Mesenchymal stem cell (in vitro differentiated cells and primary cell): ENCODE measurements around the gene IFI27L2.
"Not testable (repeated sequence)": the region's sequence is repeated elsewhere in the genome, so short reads cannot be mapped to it uniquely, and the experiment has no call there.

Source experiments
- DNase-seq: peaks from one replicate; pipeline ENCODE4 v3.0.0-alpha.2; 2013
- H2AFZ ChIP-seq: one replicate; pipeline ENCODE4 v1.6.1; 2013; ENCODE audit warnings: low read depth, mild to moderate bottlenecking, control low read depth, inconsistent platforms, low read length, moderate library complexity
- H2AK5ac ChIP-seq: 2 replicates; pipeline ENCODE4 v1.6.1; 2013; ENCODE audit warnings: low read length, moderate library complexity, mild to moderate bottlenecking, inconsistent platforms; ENCODE audit not compliant: severe bottlenecking
- H2BK120ac ChIP-seq: one replicate; pipeline ENCODE4 v1.6.1; 2013; ENCODE audit warnings: low read depth, mild to moderate bottlenecking, inconsistent platforms, low read length, moderate library complexity
- H2BK12ac ChIP-seq, 2 experiments: one replicate each; pipeline ENCODE4 v1.6.1; 2013; ENCODE audit warnings: inconsistent platforms in 2 of 2, low read length in 2 of 2, mild to moderate bottlenecking in 2 of 2, moderate library complexity in 2 of 2, control low read depth in 1 of 2
- H2BK15ac ChIP-seq: one replicate; pipeline ENCODE4 v1.6.1; 2013; ENCODE audit warnings: mild to moderate bottlenecking, low read depth, inconsistent platforms; ENCODE audit not compliant: poor library complexity, severe bottlenecking
- H2BK5ac ChIP-seq: 2 replicates; pipeline ENCODE4 v1.6.1; 2013; ENCODE audit warnings: low read depth, mild to moderate bottlenecking, low read length, control low read depth, inconsistent platforms; ENCODE audit not compliant: poor library complexity, severe bottlenecking
- H3K14ac ChIP-seq, 2 experiments: one replicate each; pipeline ENCODE4 v1.6.1; 2013; ENCODE audit warnings: inconsistent platforms in 2 of 2, low read length in 2 of 2, control low read depth in 1 of 2, mild to moderate bottlenecking in 1 of 2, moderate library complexity in 1 of 2
- H3K18ac ChIP-seq, 2 experiments: one replicate each; pipeline ENCODE4 v1.6.1; 2013; ENCODE audit warnings: inconsistent platforms in 2 of 2, low read length in 2 of 2, control low read depth in 1 of 2, low read depth in 1 of 2, mild to moderate bottlenecking in 1 of 2
- H3K23ac ChIP-seq, 2 experiments: one replicate each; pipeline ENCODE4 v1.6.1; 2013; ENCODE audit warnings: inconsistent platforms in 2 of 2, low read length in 2 of 2, mild to moderate bottlenecking in 2 of 2, moderate library complexity in 2 of 2, control low read depth in 1 of 2
- H3K27ac ChIP-seq: 2 replicates; pipeline ENCODE4 v1.5.1; 2013; ENCODE audit warnings: mild to moderate bottlenecking, moderate library complexity, low read length, control low read depth, inconsistent platforms; ENCODE audit not compliant: poor library complexity, severe bottlenecking
- H3K27me3 ChIP-seq, 2 experiments: 2 replicates each; pipeline versions ENCODE4 v1.6.1 to v1.7.0; 2013; ENCODE audit warnings: low read length in 2 of 2, mild to moderate bottlenecking in 2 of 2, moderate library complexity in 2 of 2, control low read depth in 1 of 2, inconsistent platforms in 1 of 2; ENCODE audit not compliant: control insufficient read depth in 1 of 2, insufficient read depth in 1 of 2
- H3K36me3 ChIP-seq, 2 experiments: 2 replicates each; pipeline versions ENCODE4 v1.6.1 to v1.7.0; 2013; ENCODE audit warnings: low read length in 2 of 2, control low read depth in 1 of 2, inconsistent platforms in 1 of 2, low read depth in 1 of 2, mild to moderate bottlenecking in 1 of 2; ENCODE audit not compliant: insufficient read depth in 2 of 2, control insufficient read depth in 1 of 2
- H3K4ac ChIP-seq, 2 experiments: one replicate each; pipeline ENCODE4 v1.6.1; 2013; ENCODE audit warnings: inconsistent platforms in 2 of 2, low read length in 2 of 2, mild to moderate bottlenecking in 2 of 2, moderate library complexity in 2 of 2, control low read depth in 1 of 2, low read depth in 1 of 2
- H3K4me1 ChIP-seq: 2 replicates; pipeline ENCODE4 v1.6.1; 2013; ENCODE audit warnings: low read depth, low read length, control low read depth; ENCODE audit not compliant: control insufficient read depth, insufficient read depth
- H3K4me2 ChIP-seq: 2 replicates; pipeline ENCODE4 v1.6.1; 2013; ENCODE audit warnings: low read length, mild to moderate bottlenecking, inconsistent platforms; ENCODE audit not compliant: poor library complexity, severe bottlenecking
- H3K4me3 ChIP-seq, 2 experiments: 2 replicates each; pipeline versions ENCODE4 v1.5.1 to v1.7.0; 2013; ENCODE audit warnings: low read length in 2 of 2, mild to moderate bottlenecking in 2 of 2, control low read depth in 1 of 2, low read depth in 1 of 2; ENCODE audit not compliant: insufficient read depth in 1 of 2
- H3K79me1 ChIP-seq: replicated peaks from 2 replicates; pipeline ENCODE4 v1.6.1; 2013; ENCODE audit warnings: mild to moderate bottlenecking, control low read depth, low read length, inconsistent platforms; ENCODE audit not compliant: poor library complexity, severe bottlenecking
- H3K9ac ChIP-seq: 2 replicates; pipeline ENCODE4 v1.7.0; 2013; ENCODE audit warnings: mild to moderate bottlenecking, low read length, moderate library complexity
- H3K9me3 ChIP-seq: 2 replicates; pipeline ENCODE4 v1.7.0; 2013; ENCODE audit warnings: mild to moderate bottlenecking, low read length; ENCODE audit not compliant: control insufficient read depth
- H4K8ac ChIP-seq: one replicate; pipeline ENCODE4 v1.6.1; 2013; ENCODE audit warnings: inconsistent platforms, mild to moderate bottlenecking, low read length, moderate library complexity
- H4K91ac ChIP-seq: one replicate; pipeline ENCODE4 v1.6.1; 2013; ENCODE audit warnings: mild to moderate bottlenecking, low read length, inconsistent platforms
- WGBS: methylation state at CpG from one replicate; pipeline ENCODE4 v1.1.7; 2013; ENCODE audit warnings: mixed read lengths; 5-methylcytosine and 5-hydroxymethylcytosine counted together

IFI27L2 gene

DNA sequence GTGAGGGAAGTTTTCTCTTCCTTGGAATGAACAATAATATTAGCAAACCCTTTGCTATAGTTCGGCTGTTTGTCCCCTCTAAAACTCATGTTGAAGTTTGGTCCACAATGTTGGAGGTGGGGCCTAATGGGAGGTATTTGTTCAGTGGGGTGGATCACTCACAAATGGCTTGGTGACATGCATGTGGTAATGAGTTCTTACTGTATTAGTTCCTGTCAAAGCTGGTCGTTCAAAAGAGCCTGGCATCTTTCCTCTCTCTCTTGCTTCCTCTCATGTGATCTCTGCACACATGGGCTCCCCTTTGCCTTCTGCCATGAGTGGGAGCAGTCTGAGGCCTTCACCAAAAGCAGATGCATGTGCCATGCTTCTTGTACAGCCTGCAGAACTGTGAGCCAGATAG is 31.7 kb upstream of the IFI27L2 start:
- Histone ChIP-seq H3K27ac (no peak overlapping the region), H2BK5ac (no peak overlapping the region), H3K4me3 (no peak overlapping the region), H2BK15ac (no peak overlapping the region), H3K18ac (no peak overlapping the region), H3K79me1 (no peaks in the 10 kb centered on the region), H3K4me1 (no peaks in the 10 kb centered on the region), H4K8ac (no peak overlapping the region), H3K9me3 (no peaks in the 10 kb centered on the region), H3K9ac (no peak overlapping the region), H2AFZ (no peak overlapping the region), H2BK12ac (no peak overlapping the region), H3K27me3 (peaks cover 26 to 49% of the 10 kb centered on the region in 2 experiments), H3K36me3 (no peaks in the 10 kb centered on the region), H2AK5ac (no peak overlapping the region), H3K14ac (no peak overlapping the region), H2BK120ac (no peak overlapping the region), H3K23ac (no peak overlapping the region), H3K4me2 (no peak overlapping the region), H4K91ac (no peak overlapping the region), H3K4ac (no peak overlapping the region)
- no peak for DNase-seq
- 62% methylated on average over 2 of the region's 2 CpGs for WGBS

DNA sequence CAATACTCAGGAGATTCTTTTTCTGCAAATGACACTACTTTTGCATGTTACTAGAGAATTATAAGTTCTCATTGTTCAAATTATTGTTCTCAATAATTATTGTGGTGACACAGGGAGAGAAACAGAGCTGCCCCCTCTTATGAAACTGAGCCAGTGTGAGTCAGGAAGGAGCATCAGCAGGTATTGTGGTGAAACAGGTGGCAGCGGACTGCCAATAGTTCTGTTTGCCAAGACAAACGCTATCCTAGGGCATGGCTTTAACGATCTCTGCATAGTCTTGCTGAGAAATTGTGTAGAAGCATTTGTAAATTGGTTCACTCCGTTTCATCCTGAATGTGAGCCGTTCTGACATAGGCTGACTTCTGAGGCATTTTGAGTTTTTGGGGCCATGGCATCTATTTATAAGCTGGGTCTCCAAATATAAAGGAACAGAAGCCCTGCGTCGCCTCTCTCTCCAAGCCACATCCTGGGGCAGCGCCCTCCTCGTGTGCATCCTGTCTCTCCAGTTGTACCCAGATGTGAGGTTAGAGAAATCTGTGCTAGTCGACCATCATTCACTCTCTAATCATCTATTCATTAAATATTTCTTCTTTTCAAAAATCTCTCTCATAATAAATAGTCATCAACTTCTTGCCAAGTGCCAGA is 29.0 kb upstream of the IFI27L2 start:
- DNase-seq, result no peak
- Histone ChIP-seq H3K9ac (no peak overlapping the region), H4K8ac (no peak overlapping the region), H3K4me2 (no peak overlapping the region), H3K4me1 (no peaks in the 10 kb centered on the region), H3K18ac (no peak overlapping the region), H2AFZ (no peak overlapping the region), H3K4me3 (no peak overlapping the region), H2BK120ac (no peak overlapping the region), H3K27ac (no peak overlapping the region), H2BK15ac (no peak overlapping the region), H3K36me3 (no peaks in the 10 kb centered on the region), H2AK5ac (no peak overlapping the region), H3K14ac (no peak overlapping the region), H3K79me1 (no peaks in the 10 kb centered on the region), H2BK5ac (no peak overlapping the region), H3K23ac (no peak overlapping the region), H4K91ac (no peak overlapping the region), H2BK12ac (no peak overlapping the region), H3K9me3 (peaks cover 9% of the 10 kb centered on the region), H3K27me3 (peaks cover 8 to 36% of the 10 kb centered on the region in 2 experiments), H3K4ac (no peak overlapping the region)
- 77% methylated on average over 9 of the region's 10 CpGs for WGBS

DNA sequence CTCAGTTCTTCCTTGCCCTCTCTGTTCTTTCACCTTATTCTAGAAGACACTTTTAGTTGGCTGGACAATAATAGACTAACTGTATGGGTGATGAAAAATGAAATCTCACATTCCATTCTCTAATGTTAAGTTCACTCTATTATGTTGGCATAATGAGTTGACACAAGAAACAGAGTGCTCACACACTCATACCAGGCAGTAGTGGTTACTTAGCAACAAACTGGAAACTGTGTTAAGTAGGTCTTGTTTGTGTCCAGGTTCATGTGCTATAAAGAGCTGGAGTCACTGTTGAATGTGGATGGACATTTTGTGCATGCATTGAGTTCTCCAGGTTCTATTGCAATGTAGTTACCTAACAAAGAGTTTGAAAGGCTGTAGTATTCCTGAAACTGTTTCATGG is 27.8 kb upstream of the IFI27L2 start:
- H2BK12ac ChIP-seq, result no peak overlapping the region
- H2AK5ac ChIP-seq, result no peak overlapping the region
- H3K4me3 ChIP-seq, result no peak overlapping the region

DNA sequence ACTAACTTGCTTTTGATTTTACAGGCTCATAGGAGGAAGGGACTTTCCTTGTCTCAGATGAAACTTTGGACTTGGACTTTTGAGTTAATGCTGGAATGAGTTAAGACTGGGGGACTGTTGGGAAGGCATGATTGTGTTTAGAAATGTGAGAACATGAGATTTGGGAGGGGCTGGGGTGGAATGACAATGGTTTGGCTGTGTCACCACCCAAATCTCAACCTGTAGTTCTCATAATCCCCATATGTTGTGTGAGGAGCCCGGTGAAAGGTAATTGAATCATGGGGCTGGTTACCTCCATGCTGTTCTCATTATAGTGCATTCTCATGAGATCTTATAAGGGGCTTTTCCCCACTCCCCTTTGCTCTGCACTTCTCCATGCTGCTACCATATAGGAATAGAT is 26.7 kb upstream of the IFI27L2 start:
- peaks cover 12 to 53% of the 10 kb centered on the region in 2 experiments for H3K27me3 ChIP-seq
- H3K4me1 ChIP-seq, H3K27ac ChIP-seq, H3K4me3 ChIP-seq, H3K9ac ChIP-seq, H3K9me3 ChIP-seq, H2BK5ac ChIP-seq, H3K14ac ChIP-seq, H4K91ac ChIP-seq, H2AFZ ChIP-seq, H3K79me1 ChIP-seq, H4K8ac ChIP-seq, H3K4ac ChIP-seq, H2BK12ac ChIP-seq, H2BK15ac ChIP-seq, H3K36me3 ChIP-seq, H2AK5ac ChIP-seq, H3K23ac ChIP-seq, H3K4me2 ChIP-seq, H2BK120ac ChIP-seq, H3K18ac ChIP-seq, DNase-seq: not testable (repeated sequence)
- WGBS, result no CpG with 5 or more reads among the region's 1 CpG

More for the DNA sequence above, 27.8 kb upstream of the IFI27L2 start:
- Histone ChIP-seq H3K9me3 (peaks cover 9% of the 10 kb centered on the region), H3K27ac (no peak overlapping the region), H3K23ac (no peak overlapping the region), H3K79me1 (no peaks in the 10 kb centered on the region), H3K4ac (no peak overlapping the region), H3K27me3 (peaks cover 12 to 46% of the 10 kb centered on the region in 2 experiments), H3K4me2 (no peak overlapping the region), H2BK15ac (no peak overlapping the region), H2AFZ (no peak overlapping the region), H3K9ac (no peak overlapping the region), H2BK5ac (no peak overlapping the region), H3K36me3 (no peaks in the 10 kb centered on the region), H2BK120ac (no peak overlapping the region), H3K18ac (no peak overlapping the region), H3K4me1 (no peaks in the 10 kb centered on the region), H4K91ac (no peak overlapping the region), H4K8ac (no peak overlapping the region), H3K14ac (no peak overlapping the region)
- DNase-seq, result no peak
